Smooth muscle cell of the pulmonary artery (primary cell): ENCODE results near the gene MAOA. TPM values are rescaled to one million over a fixed set of nuclear protein-coding genes. Genes with fewer than 3 reads are reported as not detected.

Experiments
- total RNA-seq: library from RNA; depleted of rRNA; stranded (reverse); fragments of >200 nt; gene quantifications from 2 replicates; pipeline ENCODE4 v1.2.3, GENCODE V29; 2014

MAOA gene
- 18.1 and 18.7 TPM in 2 replicates for total RNA-seq

DNA sequence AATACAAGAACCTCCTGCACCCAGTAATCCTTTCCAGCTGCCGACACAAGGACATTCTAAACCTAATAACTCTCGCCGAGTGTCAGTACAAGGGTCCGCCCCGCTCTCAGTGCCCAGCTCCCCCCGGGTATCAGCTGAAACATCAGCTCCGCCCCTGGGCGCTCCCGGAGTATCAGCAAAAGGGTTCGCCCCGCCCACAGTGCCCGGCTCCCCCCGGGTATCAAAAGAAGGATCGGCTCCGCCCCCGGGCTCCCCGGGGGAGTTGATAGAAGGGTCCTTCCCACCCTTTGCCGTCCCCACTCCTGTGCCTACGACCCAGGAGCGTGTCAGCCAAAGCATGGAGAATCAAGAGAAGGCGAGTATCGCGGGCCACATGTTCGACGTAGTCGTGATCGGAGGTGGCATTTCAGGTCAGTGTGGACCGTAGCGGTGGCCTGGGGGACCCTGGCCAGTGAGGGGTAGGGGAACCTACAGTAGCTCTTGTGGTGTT, at the start of gene MAOA:
MAOA (plus strand) TSS at position 295 of the 490 bp plus-strand sequence; CDS start at position 338, 43 bp downstream.

Other genes starting within 250 kb of the MAOA start
- 1.7 and 4.2 TPM in 2 replicates for gene MAOB, start 226.2 kb downstream of the MAOA start, total RNA-seq